PFSK-1 (cell line): ENCODE measurements around the gene NPIPB2.

Experiments used
- REST ChIP-seq, 2 experiments: IDR thresholded peaks; 2 replicates each; pipeline versions ENCODE4 v1.6.1 to v1.8.0; 2011 to 2012; ENCODE audit warnings: low read depth in 2 of 2, low read length in 2 of 2, control low read depth in 1 of 2, inconsistent platforms in 1 of 2, mild to moderate bottlenecking in 1 of 2, moderate library complexity in 1 of 2; ENCODE audit not compliant: insufficient read depth in 1 of 2
- SIN3A ChIP-seq: IDR thresholded peaks from 2 replicates; pipeline ENCODE4 v1.6.1; 2012; ENCODE audit warnings: mild to moderate bottlenecking, low read length, moderate library complexity, borderline replicate concordance; ENCODE audit not compliant: insufficient read depth

- TF ChIP-seq REST (IDR thresholded peaks at IDR 0.05; ENCODE audit: insufficient read depth in 1 of 2, low read depth in 2 of 2, low read length in 2 of 2) = no peak
- TF ChIP-seq SIN3A = no peak
Measured at GRCh38 chr16:11893571-11893970, 48.3 kb downstream of the NPIPB2 start.
